SK-N-SH (cell line): ENCODE measurements around the gene PHF23. TPM values are rescaled to one million over a fixed set of nuclear protein-coding genes. Genes with fewer than 3 reads are reported as not detected.

ENCODE experiments used
- CTCF ChIA-PET: fragments of 300-600, 350-600 bp; formaldehyde crosslinking; extraction: SDS; loops from one replicate; lab custom pipeline; 2021; lab: Yijun Ruan, JAX
- POLR2A ChIA-PET: fragments of 350-600 bp; sonication (Branson Sonifier 250); formaldehyde crosslinking; extraction: SDS; loops from one replicate; lab custom pipeline; 2020; ENCODE audit warnings: antibody characterized with exemption, inconsistent platforms; lab: Yijun Ruan, JAX
- DNase-seq: peaks from one replicate; pipeline ENCODE4 v3.0.0; 2012
- H2AFZ ChIP-seq: fragments of 200-600 bp; sonication (generic); 2 replicates; pipeline ENCODE4 v1.8.1; 2016; ENCODE audit warnings: antibody characterized with exemption, mild to moderate bottlenecking, low read depth
- H3F3A ChIP-seq: fragments of 200-600 bp; sonication (generic); replicated peaks from 2 replicates; pipeline ENCODE3; 2016; ENCODE audit warnings: antibody characterized with exemption, mild to moderate bottlenecking; ENCODE audit not compliant: insufficient read depth
- H3K27ac ChIP-seq, 2 experiments: fragments of 200-500 bp in 1 of 2; fragments of 200-600 bp in 1 of 2; sonication (Bioruptor generic) in 1 of 2; sonication (generic), shearing (Covaris generic) in 1 of 2; 2 replicates each; pipeline versions ENCODE4 v1.5.1 to v1.6.1; 2014 to 2016; ENCODE audit warnings: low read depth in 2 of 2, inconsistent platforms in 1 of 2, low read length in 1 of 2, mild to moderate bottlenecking in 1 of 2, mixed read lengths in 1 of 2
- H3K27me3 ChIP-seq: fragments of 200-600 bp; sonication (generic), shearing (Covaris generic); 2 replicates; pipeline ENCODE4 v1.6.1; 2016; ENCODE audit warnings: mixed run types; ENCODE audit not compliant: insufficient read depth
- H3K36me3 ChIP-seq, 2 experiments: fragments of 200-500 bp in 1 of 2; fragments of 200-600 bp in 1 of 2; sonication (Bioruptor generic) in 1 of 2; sonication (generic) in 1 of 2; replicated peaks in 1 of 2; 2 replicates each; pipeline versions ENCODE3 to v1.5.1; 2014 to 2016; ENCODE audit warnings: low read length in 1 of 2, mild to moderate bottlenecking in 1 of 2; ENCODE audit not compliant: insufficient read depth in 2 of 2, control insufficient read depth in 1 of 2
- H3K4me1 ChIP-seq, 2 experiments: fragments of 200-500 bp in 1 of 2; fragments of 200-600 bp in 1 of 2; sonication (Bioruptor generic) in 1 of 2; sonication (generic), shearing (Covaris generic) in 1 of 2; 2 replicates each; pipeline versions ENCODE4 v1.5.1 to v1.6.1; 2014 to 2016; ENCODE audit warnings: low read depth in 1 of 2, low read length in 1 of 2, mixed run types in 1 of 2; ENCODE audit not compliant: insufficient read depth in 2 of 2, control insufficient read depth in 1 of 2
- H3K4me2 ChIP-seq: fragments of 200-600 bp; sonication (generic), shearing (Covaris generic); 2 replicates; pipeline ENCODE4 v1.6.1; 2017; ENCODE audit warnings: mixed run types
- H3K4me3 ChIP-seq, 2 experiments: fragments of 200-500 bp in 1 of 2; fragments of 200-600 bp in 1 of 2; sonication (Bioruptor generic) in 1 of 2; sonication (generic), shearing (Covaris generic) in 1 of 2; 2 replicates each; pipeline versions ENCODE4 v1.5.1 to v1.8.1; 2014 to 2016; ENCODE audit warnings: low read depth in 2 of 2, inconsistent platforms in 1 of 2, low read length in 1 of 2, mild to moderate bottlenecking in 1 of 2, mixed read lengths in 1 of 2, moderate library complexity in 1 of 2
- H3K79me2 ChIP-seq: fragments of 200-600 bp; sonication (generic); 2 replicates; pipeline ENCODE4 v1.8.1; 2017; ENCODE audit warnings: mild to moderate bottlenecking; ENCODE audit not compliant: insufficient read depth
- H3K9ac ChIP-seq: fragments of 200-600 bp; sonication (generic); 2 replicates; pipeline ENCODE4 v1.6.1; 2017; ENCODE audit warnings: mixed run types
- H3K9me2 ChIP-seq: fragments of 200-600 bp; sonication (generic); 2 replicates; pipeline ENCODE4 v1.6.1; 2017; ENCODE audit warnings: mixed run types
- H3K9me3 ChIP-seq: fragments of 200-600 bp; sonication (generic); 2 replicates; pipeline ENCODE4 v1.6.1; 2017; ENCODE audit warnings: mixed run types, mild to moderate bottlenecking, moderate library complexity
- H4K20me1 ChIP-seq: fragments of 200-600 bp; sonication (generic); 2 replicates; pipeline ENCODE4 v1.6.1; 2017; ENCODE audit warnings: mild to moderate bottlenecking, mixed run types; ENCODE audit not compliant: insufficient read depth
- EP300 ChIP-seq, 2 experiments: IDR thresholded peaks; 2 replicates each; pipeline versions ENCODE4 v1.4.0 to v1.6.1; 2012; ENCODE audit warnings: borderline replicate concordance in 1 of 2, low read depth in 1 of 2, low read length in 1 of 2
- FOSL2 ChIP-seq: IDR thresholded peaks from 2 replicates; pipeline ENCODE4 v1.4.0; 2012; ENCODE audit warnings: low read depth, mild to moderate bottlenecking, moderate library complexity, borderline replicate concordance
- FOXM1 ChIP-seq: IDR thresholded peaks from 2 replicates; pipeline ENCODE4 v1.4.0; 2012; ENCODE audit warnings: low read depth, mild to moderate bottlenecking
- JUND ChIP-seq: IDR thresholded peaks from 2 replicates; pipeline ENCODE4 v1.4.0; 2012
- MEF2A ChIP-seq: IDR thresholded peaks from 2 replicates; pipeline ENCODE4 v1.4.0; 2012; ENCODE audit warnings: low read depth, borderline replicate concordance
- NFIC ChIP-seq: IDR thresholded peaks from 2 replicates; pipeline ENCODE4 v1.4.0; 2012; ENCODE audit warnings: borderline replicate concordance
- NRF1 ChIP-seq: IDR thresholded peaks from 2 replicates; pipeline ENCODE4 v1.6.1; 2012; ENCODE audit warnings: low read depth, mild to moderate bottlenecking, low read length
- POLR2AphosphoS5 ChIP-seq: IDR thresholded peaks from 2 replicates; pipeline ENCODE4 v1.6.1; 2012; ENCODE audit warnings: low read depth, low read length
- RAD21 ChIP-seq: IDR thresholded peaks from 2 replicates; pipeline ENCODE4 v1.6.1; 2012; ENCODE audit warnings: mild to moderate bottlenecking, low read length
- RCOR1 ChIP-seq: fragments of 150-350 bp; IDR thresholded peaks from 2 replicates; pipeline ENCODE4 v1.6.1; 2017; ENCODE audit warnings: antibody characterized with exemption, low read length
- RFX5 ChIP-seq: IDR thresholded peaks from 2 replicates; pipeline ENCODE4 v1.6.1; 2012; ENCODE audit warnings: mild to moderate bottlenecking, improper control_type of control experiment, low read length
- SIN3A ChIP-seq: IDR thresholded peaks from 2 replicates; pipeline ENCODE4 v1.6.1; 2012; ENCODE audit warnings: low read depth, mild to moderate bottlenecking, low read length, moderate library complexity, borderline replicate concordance
- TEAD4 ChIP-seq: IDR thresholded peaks from 2 replicates; pipeline ENCODE4 v1.4.0; 2012; ENCODE audit warnings: mild to moderate bottlenecking, borderline replicate concordance; ENCODE audit not compliant: insufficient read depth
- WGBS: methylation state at CpG from one replicate; pipeline ENCODE4 v1.1.6; 2017; ENCODE audit warnings: low lambda C conversion rate; 5-methylcytosine and 5-hydroxymethylcytosine counted together
- polyA plus RNA-seq, 3 experiments: library from polyadenylated mRNA; depleted of rRNA; stranded (reverse); fragments of >200 nt; gene quantifications; 2 replicates each; pipeline ENCODE4 v1.2.3, GENCODE V29; 2012
- TF ChIP-seq, protein P1 (sequence below): IDR thresholded peaks from 2 replicates; pipeline ENCODE4 v1.4.0; 2012; ENCODE audit warnings: low read depth, borderline replicate concordance
- TF ChIP-seq, protein P2 (sequence below): IDR thresholded peaks from 2 replicates; pipeline ENCODE4 v1.4.0; 2012; ENCODE audit warnings: low read depth
- TF ChIP-seq, protein P3 (sequence below): fragments of 150-350 bp; IDR thresholded peaks from 2 replicates; pipeline ENCODE4 v1.6.1; 2017; ENCODE audit warnings: antibody characterized with exemption, low read length, low read depth, borderline replicate concordance
- TF ChIP-seq, protein P4 (sequence below): fragments of 150-350 bp; IDR thresholded peaks from 2 replicates; pipeline ENCODE4 v1.6.1; 2016; ENCODE audit warnings: mild to moderate bottlenecking, low read depth, low read length
- TF ChIP-seq, protein P5 (sequence below): IDR thresholded peaks from 2 replicates; pipeline ENCODE4 v1.4.0; 2012; ENCODE audit warnings: low read depth, borderline replicate concordance

PHF23 gene
- polyA plus RNA-seq, 1 of the 3 experiments (the other 2 are of a cell fraction): 53.3 TPM

DNA sequence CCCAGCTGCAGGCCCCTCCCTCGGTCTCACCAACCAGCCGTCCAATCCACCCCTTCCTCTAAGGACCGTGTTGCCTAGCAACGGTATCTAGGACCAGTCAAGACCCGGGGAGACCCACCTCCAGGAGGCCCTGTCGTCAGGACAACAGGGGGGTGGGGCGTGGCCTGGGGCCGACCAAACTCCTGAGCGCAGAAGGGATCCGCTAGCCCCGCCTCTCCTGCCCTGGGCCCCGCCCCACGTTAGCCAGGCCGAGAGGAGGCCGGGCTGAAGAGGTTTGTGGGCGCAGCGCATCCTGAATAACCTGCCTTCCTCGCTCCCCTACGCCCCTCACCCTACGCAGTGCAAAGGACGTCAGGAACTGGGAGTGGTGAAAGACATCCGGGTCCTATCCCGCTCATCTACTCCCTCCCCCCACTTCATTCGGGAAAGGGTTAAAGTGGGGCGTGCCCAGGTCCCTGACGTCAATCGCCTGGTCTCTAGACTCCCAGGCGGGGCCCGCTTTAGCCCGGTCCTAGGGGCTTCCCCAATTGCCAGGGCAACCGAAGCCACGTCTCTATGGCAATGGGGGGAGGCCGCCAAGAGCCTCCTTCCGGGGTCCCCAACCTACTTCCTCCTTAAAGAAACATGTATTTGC is 34.3 kb downstream of the PHF23 start (continued):
- TF ChIP-seq POLR2AphosphoS5: no peak
- TF ChIP-seq, protein P1, sequence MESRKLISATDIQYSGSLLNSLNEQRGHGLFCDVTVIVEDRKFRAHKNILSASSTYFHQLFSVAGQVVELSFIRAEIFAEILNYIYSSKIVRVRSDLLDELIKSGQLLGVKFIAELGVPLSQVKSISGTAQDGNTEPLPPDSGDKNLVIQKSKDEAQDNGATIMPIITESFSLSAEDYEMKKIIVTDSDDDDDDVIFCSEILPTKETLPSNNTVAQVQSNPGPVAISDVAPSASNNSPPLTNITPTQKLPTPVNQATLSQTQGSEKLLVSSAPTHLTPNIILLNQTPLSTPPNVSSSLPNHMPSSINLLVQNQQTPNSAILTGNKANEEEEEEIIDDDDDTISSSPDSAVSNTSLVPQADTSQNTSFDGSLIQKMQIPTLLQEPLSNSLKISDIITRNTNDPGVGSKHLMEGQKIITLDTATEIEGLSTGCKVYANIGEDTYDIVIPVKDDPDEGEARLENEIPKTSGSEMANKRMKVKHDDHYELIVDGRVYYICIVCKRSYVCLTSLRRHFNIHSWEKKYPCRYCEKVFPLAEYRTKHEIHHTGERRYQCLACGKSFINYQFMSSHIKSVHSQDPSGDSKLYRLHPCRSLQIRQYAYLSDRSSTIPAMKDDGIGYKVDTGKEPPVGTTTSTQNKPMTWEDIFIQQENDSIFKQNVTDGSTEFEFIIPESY: no peak
- TF ChIP-seq TEAD4: no peak
- no peak for TF ChIP-seq FOXM1
- TF ChIP-seq NFIC: no peak
- TF ChIP-seq JUND: no peak
- TF ChIP-seq, protein P2, sequence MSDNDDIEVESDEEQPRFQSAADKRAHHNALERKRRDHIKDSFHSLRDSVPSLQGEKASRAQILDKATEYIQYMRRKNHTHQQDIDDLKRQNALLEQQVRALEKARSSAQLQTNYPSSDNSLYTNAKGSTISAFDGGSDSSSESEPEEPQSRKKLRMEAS: 0 out of 2 replicates have a peak, but pooled peaks have one; percentile 15

DNA sequence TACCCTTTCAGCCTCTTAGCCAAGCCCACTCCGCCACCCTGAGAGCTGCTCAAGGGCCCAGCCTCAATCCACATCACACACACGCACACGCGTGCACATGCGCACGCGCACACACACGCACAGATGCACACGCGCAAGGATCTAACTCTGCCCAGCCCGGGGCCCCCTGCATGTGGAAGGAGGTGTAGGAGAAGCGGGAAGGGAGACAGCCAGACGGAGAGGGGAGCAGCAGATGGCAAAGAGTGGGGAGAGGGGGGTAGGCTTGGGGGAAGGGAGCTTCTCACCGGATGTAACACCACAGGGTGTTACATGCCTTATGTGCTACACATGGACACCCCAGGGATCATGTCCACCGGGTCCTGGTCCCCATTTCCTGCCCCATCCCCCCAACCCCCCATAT is 34.9 kb downstream of the PHF23 start:
- 64% methylated on average over 15 of the region's 15 CpGs for WGBS
- TF ChIP-seq MEF2A (no peak), NRF1 (no peak), RFX5 (no peak), TEAD4 (no peak), RAD21 (no peak), POLR2AphosphoS5 (no peak), EP300 (IDR thresholded peaks at IDR 0.05; ENCODE audit: borderline replicate concordance in 1 of 2, low read depth in 1 of 2, low read length in 1 of 2) (no peak), RCOR1 (no peak), FOSL2 (no peak), SIN3A (no peak)
- TF ChIP-seq, protein P3, sequence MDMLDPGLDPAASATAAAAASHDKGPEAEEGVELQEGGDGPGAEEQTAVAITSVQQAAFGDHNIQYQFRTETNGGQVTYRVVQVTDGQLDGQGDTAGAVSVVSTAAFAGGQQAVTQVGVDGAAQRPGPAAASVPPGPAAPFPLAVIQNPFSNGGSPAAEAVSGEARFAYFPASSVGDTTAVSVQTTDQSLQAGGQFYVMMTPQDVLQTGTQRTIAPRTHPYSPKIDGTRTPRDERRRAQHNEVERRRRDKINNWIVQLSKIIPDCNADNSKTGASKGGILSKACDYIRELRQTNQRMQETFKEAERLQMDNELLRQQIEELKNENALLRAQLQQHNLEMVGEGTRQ: no peak
- TF ChIP-seq, protein P2: no peak
- TF ChIP-seq, protein P4, sequence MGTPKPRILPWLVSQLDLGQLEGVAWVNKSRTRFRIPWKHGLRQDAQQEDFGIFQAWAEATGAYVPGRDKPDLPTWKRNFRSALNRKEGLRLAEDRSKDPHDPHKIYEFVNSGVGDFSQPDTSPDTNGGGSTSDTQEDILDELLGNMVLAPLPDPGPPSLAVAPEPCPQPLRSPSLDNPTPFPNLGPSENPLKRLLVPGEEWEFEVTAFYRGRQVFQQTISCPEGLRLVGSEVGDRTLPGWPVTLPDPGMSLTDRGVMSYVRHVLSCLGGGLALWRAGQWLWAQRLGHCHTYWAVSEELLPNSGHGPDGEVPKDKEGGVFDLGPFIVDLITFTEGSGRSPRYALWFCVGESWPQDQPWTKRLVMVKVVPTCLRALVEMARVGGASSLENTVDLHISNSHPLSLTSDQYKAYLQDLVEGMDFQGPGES: no peak
- TF ChIP-seq, protein P5, sequence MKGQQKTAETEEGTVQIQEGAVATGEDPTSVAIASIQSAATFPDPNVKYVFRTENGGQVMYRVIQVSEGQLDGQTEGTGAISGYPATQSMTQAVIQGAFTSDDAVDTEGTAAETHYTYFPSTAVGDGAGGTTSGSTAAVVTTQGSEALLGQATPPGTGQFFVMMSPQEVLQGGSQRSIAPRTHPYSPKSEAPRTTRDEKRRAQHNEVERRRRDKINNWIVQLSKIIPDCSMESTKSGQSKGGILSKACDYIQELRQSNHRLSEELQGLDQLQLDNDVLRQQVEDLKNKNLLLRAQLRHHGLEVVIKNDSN: no peak
- Histone ChIP-seq H3K4me2 (peak overlapping the region; percentile 79), H3K27ac (peak overlapping the region; percentile 34 to 91), H3K27me3 (no peaks in the 10 kb centered on the region), H3K9ac (peak overlapping the region; percentile 53), H3K4me1 (peaks cover 0 to 13% of the 10 kb centered on the region in 2 experiments; a peak in 2 of 4 replicates), H3K9me2 (no peaks in the 10 kb centered on the region), H3K4me3 (peak overlapping the region; percentile 39 to 47; a peak in 3 of 4 replicates), H3K36me3 (peaks cover 20 to 28% of the 10 kb centered on the region in 2 experiments), H4K20me1 (peaks cover 12% of the 10 kb centered on the region; the same call in 1 of the 2 replicates), H3K79me2 (peaks cover 15% of the 10 kb centered on the region), H3F3A (peaks cover 10% of the 10 kb centered on the region), H2AFZ (no peak overlapping the region), H3K9me3 (no peaks in the 10 kb centered on the region)
- POLR2A ChIA-PET: interaction anchor here (1.1 kb wide), 1 partner anchor 15 kb away, joined by 3 read pairs; the partner anchor contains the start of genes ACADVL and DLG4
- DNase-seq: peak; percentile 74
- CTCF ChIA-PET: interaction anchor here (0.8 to 2.4 kb wide), 6 partner anchors 10 to 159 kb away, joined by 3 to 10 read pairs (median 4); no protein-coding TSS in a partner anchor
